ENCODE results near the gene SLC6A19. TPM values are rescaled to one million over a fixed set of nuclear protein-coding genes. Genes with fewer than 3 reads are reported as not detected.

The SLC6A19 gene
- total and polyA plus RNA-seq, 9 donors, result 0.08 to 1.5 TPM; not detected in 7

DNA sequence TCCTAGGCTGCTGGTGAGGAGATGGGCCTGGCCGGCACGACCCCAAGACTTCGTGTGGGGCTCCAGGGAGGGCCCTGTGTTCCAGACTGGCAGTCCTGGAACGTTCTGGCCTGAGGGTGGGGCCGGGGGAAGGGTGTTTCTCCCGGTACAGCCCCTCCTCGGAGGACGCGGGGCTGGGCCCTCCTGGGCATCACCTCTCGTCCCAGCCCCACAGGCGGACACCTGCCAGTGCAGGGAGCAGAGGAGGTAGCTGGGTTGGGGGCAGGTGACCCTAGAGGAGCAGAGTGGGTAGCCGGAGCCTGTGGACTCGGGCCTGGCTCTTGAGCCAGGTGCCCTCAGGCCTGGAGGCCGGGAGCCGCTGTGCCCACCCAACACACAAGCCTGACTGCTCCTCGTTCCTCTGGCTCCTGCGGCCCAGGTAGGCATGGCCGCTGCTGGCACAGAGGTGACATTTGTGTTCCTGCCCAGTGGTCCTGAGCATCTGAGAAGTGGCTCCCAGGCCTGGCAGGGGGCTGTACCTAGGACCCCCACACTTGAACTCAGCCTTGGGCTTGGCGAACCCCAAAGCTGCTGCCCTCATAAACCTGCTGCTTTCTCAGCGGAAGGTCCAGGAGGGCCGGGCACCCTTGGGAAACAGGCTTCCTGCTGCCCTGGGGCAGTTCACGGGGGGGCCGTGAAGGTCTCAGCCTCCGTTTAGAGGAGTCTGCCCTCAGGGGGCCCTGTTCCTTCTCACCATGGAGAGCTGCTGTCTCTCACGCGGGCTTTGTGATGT is 817 bp downstream of the SLC6A19 start:
- no peak overlapping the region for H3K27ac ChIP-seq
- intact Hi-C loops (cut with DNase I), result no loop called here
- H3K9me3 ChIP-seq, result no peaks in the 10 kb centered on the region
- H3K4me3 ChIP-seq, result no peak overlapping the region
- DNase-seq, result no peak
- no peaks in the 10 kb centered on the region for H3K4me1 ChIP-seq (ENCODE audit: insufficient read depth)
- no peaks in the 10 kb centered on the region for H3K36me3 ChIP-seq
- H3K27me3 ChIP-seq, result no peaks in the 10 kb centered on the region
- TF ChIP-seq EP300 (IDR thresholded peaks at IDR 0.05) (no peak), CTCF (IDR thresholded peaks at IDR 0.05) (no peak), POLR2A (IDR thresholded peaks at IDR 0.05) (no peak)
- WGBS, 3 donors, result 78 to 84% (median 82%) methylated on average over 25 to 26 of the region's 26 CpGs

- no peaks in the 10 kb centered on the region for H3K36me3 ChIP-seq
- H3K27ac ChIP-seq, result no peak overlapping the region
- H3K4me3 ChIP-seq, result no peak overlapping the region
- no peaks in the 10 kb centered on the region for H3K9me3 ChIP-seq
- TF ChIP-seq EP300 (IDR thresholded peaks at IDR 0.05) (no peak), CTCF (IDR thresholded peaks at IDR 0.05) (no peak), POLR2A (IDR thresholded peaks at IDR 0.05) (no peak)
- DNase-seq, result no peak
- H3K27me3 ChIP-seq, result no peaks in the 10 kb centered on the region
- intact Hi-C loops (cut with DNase I), result no loop called here
- 77 to 89% (median 86%) methylated on average over 7 of the region's 7 CpGs for WGBS, 3 donors
- H3K4me1 ChIP-seq (ENCODE audit: insufficient read depth), result no peaks in the 10 kb centered on the region
These were observed 1.4 kb downstream of the SLC6A19 start for GRCh38 chr5:1202798-1203185.

- intact Hi-C loops (cut with DNase I), result no loop called here
- DNase-seq, result no peak
These were observed 2.0 kb downstream of the SLC6A19 start for GRCh38 chr5:1203311-1203967.

More at GRCh38 chr5:1203311-1203967, 2.0 kb downstream of the SLC6A19 start:
- Histone ChIP-seq H3K27me3 (no peaks in the 10 kb centered on the region), H3K36me3 (no peaks in the 10 kb centered on the region), H3K9me3 (no peaks in the 10 kb centered on the region), H3K4me1 (ENCODE audit: insufficient read depth) (no peaks in the 10 kb centered on the region), H3K4me3 (no peak overlapping the region), H3K27ac (no peak overlapping the region)
- TF ChIP-seq CTCF (IDR thresholded peaks at IDR 0.05), result no peak
- no peak for TF ChIP-seq EP300 (IDR thresholded peaks at IDR 0.05)
- TF ChIP-seq POLR2A (IDR thresholded peaks at IDR 0.05), result no peak
- WGBS, 3 donors, result 85 to 92% (median 87%) methylated on average over 22 to 24 of the region's 24 CpGs
